Keratinocyte (primary cell): ENCODE measurements around the gene ACTRT3. TPM values are rescaled to one million over a fixed set of nuclear protein-coding genes. Genes with fewer than 3 reads are reported as not detected.

Experiments used
- DNase-seq: peaks from one replicate; pipeline ENCODE4 v3.0.0-alpha.2; 2011; ENCODE audit warnings: low read depth, missing footprints, low spot score
- FAIRE-seq: peaks from 2 replicates; lab custom pipeline; 2011; peaks lifted over from hg19 to GRCh38; lab: Jason Lieb, UNC
- H2AFZ ChIP-seq: 2 replicates; pipeline ENCODE4 v1.6.0; 2012; ENCODE audit warnings: low read length, control low read depth, inconsistent platforms; ENCODE audit not compliant: control insufficient read depth
- H3K27ac ChIP-seq: 2 replicates; pipeline ENCODE4 v1.5.1; 2011; ENCODE audit warnings: low read length; ENCODE audit not compliant: control insufficient read depth, insufficient read depth
- H3K27me3 ChIP-seq: 3 replicates; pipeline ENCODE4 v1.6.0; 2011; ENCODE audit warnings: low read length; ENCODE audit not compliant: control insufficient read depth, insufficient read depth; ENCODE audit errors: extremely low read depth
- H3K36me3 ChIP-seq, 2 experiments: 2 replicates in 1 of 2; 3 replicates in 1 of 2; pipeline ENCODE4 v1.5.1; 2011; ENCODE audit warnings: low read length in 2 of 2, mild to moderate bottlenecking in 1 of 2; ENCODE audit not compliant: control insufficient read depth in 2 of 2, insufficient read depth in 2 of 2; ENCODE audit errors: extremely low read depth in 1 of 2
- H3K4me1 ChIP-seq: 3 replicates; pipeline ENCODE4 v1.5.1; 2011; ENCODE audit warnings: low read length; ENCODE audit not compliant: control insufficient read depth, insufficient read depth; ENCODE audit errors: extremely low read depth
- H3K4me2 ChIP-seq: 3 replicates; pipeline ENCODE4 v1.6.0; 2011; ENCODE audit warnings: low read depth, low read length; ENCODE audit not compliant: control insufficient read depth, insufficient read depth; ENCODE audit errors: extremely low read depth
- H3K4me3 ChIP-seq, 3 experiments: fragments of 200-600 bp in 1 of 3; sonication (generic) in 1 of 3; 2 replicates in 2 of 3; 3 replicates in 1 of 3; pipeline ENCODE4 v1.5.1; 2011 to 2016; ENCODE audit warnings: low read length in 3 of 3, mild to moderate bottlenecking in 3 of 3, control low read depth in 2 of 3, inconsistent platforms in 1 of 3, low read depth in 1 of 3, mixed read lengths in 1 of 3, mixed run types in 1 of 3, moderate library complexity in 1 of 3; ENCODE audit not compliant: control insufficient read depth in 2 of 3, insufficient read depth in 2 of 3; ENCODE audit errors: extremely low read depth in 1 of 3
- H3K79me2 ChIP-seq: 2 replicates; pipeline ENCODE4 v1.6.0; 2012; ENCODE audit warnings: low read length; ENCODE audit not compliant: control insufficient read depth, insufficient read depth
- H3K9ac ChIP-seq: 3 replicates; pipeline ENCODE4 v1.6.0; 2011; ENCODE audit warnings: low read length; ENCODE audit not compliant: control insufficient read depth, insufficient read depth; ENCODE audit errors: extremely low read depth
- H3K9me1 ChIP-seq: 3 replicates; pipeline ENCODE4 v1.6.0; 2011; ENCODE audit warnings: low read length; ENCODE audit not compliant: control insufficient read depth, insufficient read depth; ENCODE audit errors: extremely low read depth
- H3K9me3 ChIP-seq: 2 replicates; pipeline ENCODE4 v1.5.1; 2012; ENCODE audit warnings: low read depth, low read length; ENCODE audit not compliant: control insufficient read depth
- H4K20me1 ChIP-seq: 3 replicates; pipeline ENCODE4 v1.6.0; 2011; ENCODE audit warnings: low read length; ENCODE audit not compliant: control insufficient read depth, insufficient read depth; ENCODE audit errors: extremely low read depth
- CTCF ChIP-seq, 3 experiments: IDR thresholded peaks in 1 of 3; conservative IDR thresholded peaks in 1 of 3; optimal IDR thresholded peaks in 1 of 3; 2 replicates in 2 of 3; 3 replicates in 1 of 3; pipeline versions ENCODE3 to v1.5.1; 2011; ENCODE audit warnings: low read length in 3 of 3, mild to moderate bottlenecking in 3 of 3, moderate library complexity in 2 of 3, control low read depth in 1 of 3, inconsistent platforms in 1 of 3; ENCODE audit not compliant: insufficient read depth in 2 of 3; ENCODE audit errors: extremely low read depth in 1 of 3
- EZH2 ChIP-seq: IDR thresholded peaks from one replicate; pipeline ENCODE4 v1.6.1; 2012; ENCODE audit warnings: inconsistent platforms, mild to moderate bottlenecking, low read length, moderate library complexity
- dilution Hi-C: fragments of 300-500 bp; cut with MboI; formaldehyde crosslinking; loops from one replicate; pipeline ENCODE4 v1.7.0; 2020; ENCODE audit warnings: low sequenced_read_pairs; ENCODE audit not compliant: extremely low pct_ligation_motif_present
- polyA plus RNA-seq, 5 experiments: library from polyadenylated mRNA; depleted of rRNA in 3 of 5; stranded (reverse) in 3 of 5; stranded (forward) in 1 of 5; unstranded in 1 of 5; fragments of >200 nt; gene quantifications; 1 replicate in 1 of 5; 2 replicates in 3 of 5; 3 replicates in 1 of 5; pipeline versions ENCODE4 v1.2.1 to v1.2.3, GENCODE V29; 2011 to 2012; ENCODE audit warnings: missing spikeins in 2 of 5, low read depth in 1 of 5, low replicate concordance in 1 of 5

ACTRT3 gene
- polyA plus RNA-seq, 1 donor (not counting 4 experiments of a cell fraction or from before 2014, with no cell fraction given), result 2.9 TPM

DNA sequence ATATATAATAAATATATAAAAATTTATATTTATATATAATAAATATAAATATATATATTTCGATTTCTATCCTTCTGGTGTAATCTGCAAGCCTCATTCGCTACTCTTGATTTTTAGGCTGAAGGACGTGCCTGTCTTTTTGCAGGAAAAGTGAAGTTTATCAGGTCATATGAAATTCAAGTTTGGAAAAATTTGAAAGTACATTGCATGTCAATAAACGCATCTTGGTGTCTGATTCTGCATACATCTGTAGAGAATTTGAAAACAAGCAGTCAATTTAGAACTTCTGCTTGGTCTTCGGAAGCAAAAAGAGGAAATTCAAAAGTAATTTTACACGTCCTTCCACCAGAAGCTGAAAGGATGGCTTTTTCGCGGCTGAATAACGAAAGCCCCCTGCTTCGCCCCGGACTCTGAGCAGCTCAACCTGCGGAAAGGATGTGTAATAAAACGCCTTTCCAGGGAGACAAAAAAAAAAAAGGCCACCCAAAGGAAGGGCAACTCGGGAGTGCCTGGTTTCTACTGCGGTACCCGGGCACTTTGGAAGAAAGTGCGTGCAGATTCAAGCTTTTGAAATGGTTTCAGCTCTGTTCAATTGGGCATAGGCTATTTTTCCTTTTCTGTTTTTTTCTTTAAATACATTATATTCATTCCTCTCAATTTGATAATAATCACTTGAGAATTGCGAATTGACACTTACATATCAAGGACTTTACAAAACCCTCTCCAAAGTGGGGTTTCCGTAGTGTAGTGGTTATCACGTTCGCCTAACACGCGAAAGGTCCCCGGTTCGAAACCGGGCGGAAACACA lies 2.3 kb upstream of the ACTRT3 start:
- Histone ChIP-seq H3K4me2 (peak overlapping the region; percentile 93), H4K20me1 (no peaks in the 10 kb centered on the region), H3K36me3 (peaks cover 3 to 12% of the 10 kb centered on the region in 2 experiments), H3K79me2 (peaks cover 32% of the 10 kb centered on the region), H3K9me1 (no peaks in the 10 kb centered on the region), H3K4me3 (peak overlapping the region; percentile 75 to 97 (median 76)), H3K9ac (peak overlapping the region; percentile 99), H3K27ac (peak overlapping the region; percentile 98), H3K4me1 (peaks cover 18% of the 10 kb centered on the region), H3K9me3 (no peaks in the 10 kb centered on the region), H3K27me3 (no peaks in the 10 kb centered on the region), H2AFZ (peak overlapping the region; percentile 84)
- dilution Hi-C loops, result no loop called here
- TF ChIP-seq EZH2 (no peak), CTCF (optimal IDR thresholded peaks at IDR 0.05 in 1 of 3, IDR thresholded peaks at IDR 0.05 in 1 of 3, conservative IDR thresholded peaks at IDR 0.05 in 1 of 3; ENCODE audit: extremely low read depth in 1 of 3, insufficient read depth in 2 of 3, low read length in 3 of 3) (no peak)
- FAIRE-seq, result peak; percentile 13
- DNase-seq, result peak; percentile 33

- Histone ChIP-seq H3K9me1 (no peaks in the 10 kb centered on the region), H3K4me1 (peaks cover 3% of the 10 kb centered on the region), H3K9ac (peak within 1 kb of the TSS; percentile 95), H3K4me3 (peak within 1 kb of the TSS; percentile 74 to 89 (median 82)), H2AFZ (peak within 1 kb of the TSS; percentile 81), H3K79me2 (no peaks in the 10 kb centered on the region), H3K27ac (peak within 1 kb of the TSS; percentile 87), H3K9me3 (peaks cover 2% of the 10 kb centered on the region), H4K20me1 (no peaks in the 10 kb centered on the region), H3K27me3 (no peaks in the 10 kb centered on the region), H3K36me3 (no peaks in the 10 kb centered on the region), H3K4me2 (peak within 1 kb of the TSS; percentile 95)
- DNase-seq (peak; percentile 21), FAIRE-seq (no peak)
- dilution Hi-C loops, result no loop called here
- no peak for TF ChIP-seq CTCF (optimal IDR thresholded peaks at IDR 0.05 in 1 of 3, IDR thresholded peaks at IDR 0.05 in 1 of 3, conservative IDR thresholded peaks at IDR 0.05 in 1 of 3; ENCODE audit: extremely low read depth in 1 of 3, insufficient read depth in 2 of 3, low read length in 3 of 3)
- TF ChIP-seq EZH2, result no peak
These were observed 4.3 kb downstream of the ACTRT3 start, which contains the start of gene TERC for GRCh38 chr3:169764882-169765612. TERC (minus strand) TSS chr3:169765060.
